HFFc6 (cell line): Measurements from ENCODE around the gene PSMG3. TPM values are rescaled to one million over a fixed set of nuclear protein-coding genes. Genes with fewer than 3 reads are reported as not detected.
A peak's percentile ranks its signal among the peaks of the same experiment; 100 is the strongest.

Experiments used
- DNase-seq: peaks from one replicate; pipeline ENCODE4 v3.0.0-alpha.2; 2018
- H3K27ac Mint-ChIP-seq: 2 replicates; pipeline ENCODE4 v1.8.0; 2020; ENCODE audit warnings: mild to moderate bottlenecking, mixed read lengths
- H3K27me3 Mint-ChIP-seq: 2 replicates; pipeline ENCODE4 v1.8.0; 2021; ENCODE audit warnings: mild to moderate bottlenecking, moderate library complexity, mixed read lengths; ENCODE audit not compliant: insufficient read depth
- H3K36me3 Mint-ChIP-seq: 2 replicates; pipeline ENCODE4 v1.8.0; 2021; ENCODE audit warnings: low read depth, mixed read lengths
- H3K4me1 Mint-ChIP-seq: 2 replicates; pipeline ENCODE4 v1.8.0; 2020; ENCODE audit warnings: low read depth, mixed read lengths
- H3K4me3 Mint-ChIP-seq: 2 replicates; pipeline ENCODE4 v1.8.0; 2020; ENCODE audit warnings: mild to moderate bottlenecking, moderate library complexity, mixed read lengths
- H3K9me3 Mint-ChIP-seq: 2 replicates; pipeline ENCODE4 v1.8.0; 2020; ENCODE audit warnings: mild to moderate bottlenecking, mixed read lengths
- CTCF ChIP-seq: fragments of 200-600 bp; sonication (generic); IDR thresholded peaks from 2 replicates; pipeline ENCODE4 v1.5.0; 2021; ENCODE audit warnings: antibody characterized with exemption, mild to moderate bottlenecking
- total RNA-seq, 6 experiments: library from RNA; stranded (reverse); fragmentation: NEBNext Ultra II Directional; extraction: Animal tissue kit (Norgen Biotek cat#: 25700); gene quantifications; 2 replicates in 1 of 6; 3 replicates in 5 of 6; pipeline ENCODE4 v1.2.3, GENCODE V29; 2021

The PSMG3 gene
- total RNA-seq, 6 experiments from 2014 or later: 25.6 to 31.0 (median 28.2) TPM

GRCh38 chr7:1531263-1531978 is 38.4 kb downstream of the PSMG3 start:
- H3K9me3 Mint-ChIP-seq: no peaks in the 10 kb centered on the region
- H3K27me3 Mint-ChIP-seq: peaks cover 18% of the 10 kb centered on the region
- peaks cover 49% of the 10 kb centered on the region for H3K4me1 Mint-ChIP-seq
- peak overlapping the region; percentile 91 for H3K4me3 Mint-ChIP-seq
- no peaks in the 10 kb centered on the region for H3K36me3 Mint-ChIP-seq
- no peak for DNase-seq
- peak overlapping the region; percentile 97 for H3K27ac Mint-ChIP-seq
- no peak for TF ChIP-seq CTCF

GRCh38 chr7:1530946-1531262 is 38.9 kb downstream of the PSMG3 start:
- no peak for TF ChIP-seq CTCF
- no peak overlapping the region for H3K27ac Mint-ChIP-seq
- DNase-seq: no peak
- no peaks in the 10 kb centered on the region for H3K9me3 Mint-ChIP-seq
- peaks cover 46% of the 10 kb centered on the region for H3K4me1 Mint-ChIP-seq
- no peak overlapping the region for H3K4me3 Mint-ChIP-seq
- peaks cover 16% of the 10 kb centered on the region for H3K27me3 Mint-ChIP-seq
- H3K36me3 Mint-ChIP-seq: no peaks in the 10 kb centered on the region

GRCh38 chr7:1529383-1530116 is 40.3 kb downstream of the PSMG3 start:
- no peak for TF ChIP-seq CTCF
- DNase-seq: no peak
- Mint-ChIP-seq H3K9me3 (no peaks in the 10 kb centered on the region), H3K36me3 (no peaks in the 10 kb centered on the region), H3K4me3 (peak overlapping the region; percentile 77), H3K4me1 (peaks cover 43% of the 10 kb centered on the region), H3K27ac (no peak overlapping the region), H3K27me3 (peaks cover 16% of the 10 kb centered on the region)

GRCh38 chr7:1526271-1526754 is 43.5 kb downstream of the PSMG3 start:
- TF ChIP-seq CTCF: no peak
- peak overlapping the region; percentile 50 for H3K4me3 Mint-ChIP-seq
- no peaks in the 10 kb centered on the region for H3K36me3 Mint-ChIP-seq
- no peak for DNase-seq
- H3K27ac Mint-ChIP-seq: peak overlapping the region; percentile 20; the same call in 1 of the 2 replicates
- H3K4me1 Mint-ChIP-seq: peaks cover 12% of the 10 kb centered on the region
- peaks cover 11% of the 10 kb centered on the region for H3K27me3 Mint-ChIP-seq
- H3K9me3 Mint-ChIP-seq: no peaks in the 10 kb centered on the region

- Mint-ChIP-seq H3K9me3 (peaks cover 3% of the 10 kb centered on the region), H3K4me1 (peaks cover 16% of the 10 kb centered on the region), H3K27ac (no peak overlapping the region), H3K4me3 (no peak overlapping the region), H3K27me3 (peaks cover 15% of the 10 kb centered on the region; the same call in 1 of the 2 replicates), H3K36me3 (peaks cover 3% of the 10 kb centered on the region; the same call in 1 of the 2 replicates)
- TF ChIP-seq CTCF: no peak
- no peak for DNase-seq
Measured at GRCh38 chr7:1525409-1525808, 44.4 kb downstream of the PSMG3 start.
